H9 (cell line): ENCODE measurements around the gene SH3PXD2B. TPM values are rescaled to one million over a fixed set of nuclear protein-coding genes. Genes with fewer than 3 reads are reported as not detected.
A peak's percentile ranks its signal among the peaks of the same experiment; 100 is the strongest.
"Not testable (repeated sequence)": the region's sequence is repeated elsewhere in the genome, so short reads cannot be mapped to it uniquely, and the experiment has no call there.

Experiments used
- DNase-seq: peaks from one replicate; pipeline ENCODE4 v3.0.0-alpha.2; 2017
- H2AFZ ChIP-seq: one replicate; pipeline ENCODE4 v1.6.1; 2013; ENCODE audit warnings: mild to moderate bottlenecking, low read length, control low read depth, moderate library complexity
- H2AK5ac ChIP-seq: 2 replicates; pipeline ENCODE4 v1.6.1; 2013; ENCODE audit warnings: low read length, control low read depth, mixed read lengths; ENCODE audit not compliant: insufficient read length
- H2BK120ac ChIP-seq: one replicate; pipeline ENCODE4 v1.6.1; 2013; ENCODE audit warnings: low read depth, mild to moderate bottlenecking, low read length, control low read depth, inconsistent platforms; ENCODE audit not compliant: poor library complexity, severe bottlenecking
- H2BK12ac ChIP-seq: 2 replicates; pipeline ENCODE4 v1.6.1; 2013; ENCODE audit warnings: low read length, control low read depth, mixed read lengths, low read depth; ENCODE audit not compliant: insufficient read length
- H2BK15ac ChIP-seq: 2 replicates; pipeline ENCODE4 v1.6.1; 2013; ENCODE audit warnings: low read depth, low read length, control low read depth
- H2BK20ac ChIP-seq: one replicate; pipeline ENCODE4 v1.6.1; 2013; ENCODE audit warnings: low read depth, mild to moderate bottlenecking, low read length, control low read depth, inconsistent platforms; ENCODE audit not compliant: poor library complexity, severe bottlenecking
- H2BK5ac ChIP-seq: 2 replicates; pipeline ENCODE4 v1.6.1; 2013; ENCODE audit warnings: low read length, control low read depth, mixed read lengths; ENCODE audit not compliant: insufficient read length
- H3K14ac ChIP-seq: 2 replicates; pipeline ENCODE4 v1.6.1; 2013; ENCODE audit warnings: low read length, control low read depth; ENCODE audit not compliant: insufficient read depth
- H3K18ac ChIP-seq: 2 replicates; pipeline ENCODE4 v1.6.1; 2013; ENCODE audit warnings: low read depth, mild to moderate bottlenecking, mixed read lengths, low read length, control low read depth; ENCODE audit not compliant: insufficient read length
- H3K23ac ChIP-seq: 2 replicates; pipeline ENCODE4 v1.6.1; 2013; ENCODE audit warnings: low read length, control low read depth, mixed read lengths, low read depth; ENCODE audit not compliant: insufficient read length
- H3K23me2 ChIP-seq: 2 replicates; pipeline ENCODE4 v1.6.1; 2013; ENCODE audit warnings: low read depth, mild to moderate bottlenecking, mixed read lengths, low read length, control low read depth; ENCODE audit not compliant: insufficient read length, poor library complexity, severe bottlenecking
- H3K27ac ChIP-seq: 2 replicates; pipeline ENCODE4 v1.5.1; 2013; ENCODE audit warnings: low read length, control low read depth, mixed read lengths, low read depth; ENCODE audit not compliant: insufficient read length
- H3K27me3 ChIP-seq: 2 replicates; pipeline ENCODE4 v1.6.1; 2013; ENCODE audit warnings: low read length, control low read depth, inconsistent platforms; ENCODE audit not compliant: insufficient read depth
- H3K4ac ChIP-seq: 2 replicates; pipeline ENCODE4 v1.6.1; 2013; ENCODE audit warnings: low read depth, mild to moderate bottlenecking, control low read depth, inconsistent platforms, low read length, moderate library complexity
- H3K4me1 ChIP-seq: 2 replicates; pipeline ENCODE4 v1.6.1; 2013; ENCODE audit warnings: low read length, control low read depth, inconsistent platforms; ENCODE audit not compliant: insufficient read depth
- H3K4me2 ChIP-seq: 2 replicates; pipeline ENCODE4 v1.6.1; 2013; ENCODE audit warnings: low read length, control low read depth, mixed read lengths; ENCODE audit not compliant: insufficient read length, insufficient read depth
- H3K56ac ChIP-seq: 2 replicates; pipeline ENCODE4 v1.6.1; 2013; ENCODE audit warnings: low read depth, mild to moderate bottlenecking, mixed read lengths, low read length, control low read depth; ENCODE audit not compliant: insufficient read length
- H3K79me1 ChIP-seq: 2 replicates; pipeline ENCODE4 v1.6.1; 2013; ENCODE audit warnings: low read depth, mild to moderate bottlenecking, moderate library complexity, low read length, control low read depth, inconsistent platforms; ENCODE audit not compliant: insufficient read depth, poor library complexity, severe bottlenecking
- H3K79me2 ChIP-seq: 2 replicates; pipeline ENCODE4 v1.6.1; 2013; ENCODE audit warnings: low read length, control low read depth, inconsistent platforms; ENCODE audit not compliant: insufficient read depth
- H3K9ac ChIP-seq: 2 replicates; pipeline ENCODE4 v1.6.1; 2013; ENCODE audit warnings: low read length, control low read depth, mixed read lengths; ENCODE audit not compliant: insufficient read length; ENCODE audit errors: extremely low read depth
- H3K9me3 ChIP-seq: one replicate; pipeline ENCODE4 v1.6.1; 2013; ENCODE audit warnings: low read depth, low read length, inconsistent platforms; ENCODE audit not compliant: control insufficient read depth
- H3T11ph ChIP-seq: one replicate; pipeline ENCODE4 v1.6.1; 2013; ENCODE audit warnings: mild to moderate bottlenecking, low read length, control low read depth, inconsistent platforms
- H4K20me1 ChIP-seq: one replicate; pipeline ENCODE4 v1.6.1; 2013; ENCODE audit not compliant: control insufficient read depth, insufficient read length, insufficient read depth
- H4K5ac ChIP-seq: 2 replicates; pipeline ENCODE4 v1.6.1; 2013; ENCODE audit warnings: low read depth, mild to moderate bottlenecking, mixed read lengths, low read length, control low read depth; ENCODE audit not compliant: insufficient read length
- H4K8ac ChIP-seq: replicated peaks from 2 replicates; pipeline ENCODE4 v1.6.1; 2013; ENCODE audit warnings: low read length, control low read depth, mixed read lengths, low read depth; ENCODE audit not compliant: insufficient read length
- H4K91ac ChIP-seq: 2 replicates; pipeline ENCODE4 v1.6.1; 2013; ENCODE audit warnings: low read depth, mild to moderate bottlenecking, moderate library complexity, mixed read lengths, low read length, control low read depth; ENCODE audit not compliant: insufficient read length
- H3K27ac Mint-ChIP-seq, 3 experiments: 2 replicates in 2 of 3; 3 replicates in 1 of 3; pipeline ENCODE4 v1.8.0; 2020 to 2021; ENCODE audit warnings: mixed read lengths in 3 of 3, mild to moderate bottlenecking in 1 of 3, moderate library complexity in 1 of 3
- H3K27me3 Mint-ChIP-seq: 2 replicates; pipeline ENCODE4 v1.8.0; 2021; ENCODE audit warnings: low read depth, mild to moderate bottlenecking, moderate library complexity, mixed read lengths
- H3K36me3 Mint-ChIP-seq, 3 experiments: 2 replicates in 2 of 3; 3 replicates in 1 of 3; pipeline ENCODE4 v1.8.0; 2020 to 2021; ENCODE audit warnings: low read depth in 3 of 3, mixed read lengths in 3 of 3; ENCODE audit not compliant: insufficient read depth in 1 of 3
- H3K4me1 Mint-ChIP-seq, 2 experiments: 2 replicates each; pipeline ENCODE4 v1.8.0; 2020; ENCODE audit warnings: mixed read lengths in 2 of 2
- H3K4me3 Mint-ChIP-seq, 2 experiments: 2 replicates in 1 of 2; 3 replicates in 1 of 2; pipeline ENCODE4 v1.8.0; 2020 to 2021; ENCODE audit warnings: mild to moderate bottlenecking in 2 of 2, mixed read lengths in 2 of 2, moderate library complexity in 1 of 2
- H3K9me3 Mint-ChIP-seq, 2 experiments: 2 replicates in 1 of 2; 3 replicates in 1 of 2; pipeline ENCODE4 v1.8.0; 2020; ENCODE audit warnings: mild to moderate bottlenecking in 2 of 2, mixed read lengths in 2 of 2, moderate library complexity in 1 of 2
- WGBS: extraction: QIAGEN DNeasy Blood & Tissue Kit; methylation state at CpG from one replicate; pipeline ENCODE4 v1.1.7; 2013; ENCODE audit warnings: missing lambda C conversion rate, low lambda C conversion rate, mixed read lengths; ENCODE audit not compliant: insufficient read length; ENCODE audit errors: extremely low coverage; 5-methylcytosine and 5-hydroxymethylcytosine counted together
- total RNA-seq: library from RNA; stranded (reverse); gene quantifications from 2 replicates; pipeline ENCODE4 v1.2.1, GENCODE V29; 2021
- TF ChIP-seq, protein P1 (sequence below): fragments of 200-600 bp; sonication (generic); conservative IDR thresholded peaks from 3 replicates; pipeline ENCODE4 v1.8.0; 2021; ENCODE audit warnings: antibody characterized with exemption, mild to moderate bottlenecking

SH3PXD2B gene
- total RNA-seq, 1 experiment from 2014 or later = 49.0 TPM

DNA sequence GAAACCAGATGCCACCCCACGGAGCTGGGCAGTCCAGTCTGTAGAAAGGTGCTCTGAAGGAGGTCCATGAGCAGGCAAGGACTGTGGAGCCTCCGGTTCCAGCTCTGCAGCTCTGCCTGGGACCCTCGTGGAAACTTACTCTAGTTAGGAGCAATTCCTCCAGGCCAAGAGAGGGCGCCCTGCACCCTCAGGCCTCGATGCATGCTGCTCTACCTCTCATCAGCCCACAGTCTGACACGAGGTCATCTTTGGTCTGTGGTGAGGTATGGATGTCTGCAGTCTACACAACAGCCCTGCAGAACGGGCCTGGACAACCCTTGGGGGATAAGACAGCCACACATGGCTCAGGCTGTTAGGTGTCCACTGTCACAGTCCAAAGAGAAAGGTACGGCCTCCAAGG is 120.1 kb downstream of the SH3PXD2B start:
- Histone ChIP-seq H3K4me2 (no peak overlapping the region), H4K8ac (no peak overlapping the region), H3K79me1 (no peaks in the 10 kb centered on the region), H2AK5ac (no peak overlapping the region), H3K27ac (no peak overlapping the region), H3K9ac (no peak overlapping the region), H3K79me2 (no peaks in the 10 kb centered on the region), H2BK15ac (no peak overlapping the region), H4K20me1 (no peaks in the 10 kb centered on the region), H3K23ac (no peak overlapping the region), H3K23me2 (no peaks in the 10 kb centered on the region), H3K27me3 (no peaks in the 10 kb centered on the region), H2BK120ac (no peak overlapping the region), H4K91ac (no peak overlapping the region), H2BK20ac (no peak overlapping the region), H4K5ac (no peak overlapping the region), H2BK12ac (no peak overlapping the region), H3K56ac (no peak overlapping the region), H3K18ac (no peak overlapping the region), H3T11ph (no peak overlapping the region), H3K4me1 (no peaks in the 10 kb centered on the region), H3K9me3 (no peaks in the 10 kb centered on the region), H2BK5ac (no peak overlapping the region), H2AFZ (no peak overlapping the region), H3K14ac (no peak overlapping the region), H3K4ac (no peak overlapping the region)
- Mint-ChIP-seq H3K27ac (no peak overlapping the region), H3K4me3 (no peak overlapping the region), H3K27me3 (no peaks in the 10 kb centered on the region), H3K4me1 (no peaks in the 10 kb centered on the region; a peak in 1 of 4 replicates), H3K36me3 (peaks cover 0 to 23% (median 7%) of the 10 kb centered on the region in 3 experiments; a peak in 6 of 7 replicates), H3K9me3 (no peaks in the 10 kb centered on the region)
- no CpG with 5 or more reads among the region's 8 CpGs for WGBS
- peak; percentile 51 for DNase-seq
- TF ChIP-seq, protein P1, sequence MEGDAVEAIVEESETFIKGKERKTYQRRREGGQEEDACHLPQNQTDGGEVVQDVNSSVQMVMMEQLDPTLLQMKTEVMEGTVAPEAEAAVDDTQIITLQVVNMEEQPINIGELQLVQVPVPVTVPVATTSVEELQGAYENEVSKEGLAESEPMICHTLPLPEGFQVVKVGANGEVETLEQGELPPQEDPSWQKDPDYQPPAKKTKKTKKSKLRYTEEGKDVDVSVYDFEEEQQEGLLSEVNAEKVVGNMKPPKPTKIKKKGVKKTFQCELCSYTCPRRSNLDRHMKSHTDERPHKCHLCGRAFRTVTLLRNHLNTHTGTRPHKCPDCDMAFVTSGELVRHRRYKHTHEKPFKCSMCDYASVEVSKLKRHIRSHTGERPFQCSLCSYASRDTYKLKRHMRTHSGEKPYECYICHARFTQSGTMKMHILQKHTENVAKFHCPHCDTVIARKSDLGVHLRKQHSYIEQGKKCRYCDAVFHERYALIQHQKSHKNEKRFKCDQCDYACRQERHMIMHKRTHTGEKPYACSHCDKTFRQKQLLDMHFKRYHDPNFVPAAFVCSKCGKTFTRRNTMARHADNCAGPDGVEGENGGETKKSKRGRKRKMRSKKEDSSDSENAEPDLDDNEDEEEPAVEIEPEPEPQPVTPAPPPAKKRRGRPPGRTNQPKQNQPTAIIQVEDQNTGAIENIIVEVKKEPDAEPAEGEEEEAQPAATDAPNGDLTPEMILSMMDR = peak; percentile 64

DNA sequence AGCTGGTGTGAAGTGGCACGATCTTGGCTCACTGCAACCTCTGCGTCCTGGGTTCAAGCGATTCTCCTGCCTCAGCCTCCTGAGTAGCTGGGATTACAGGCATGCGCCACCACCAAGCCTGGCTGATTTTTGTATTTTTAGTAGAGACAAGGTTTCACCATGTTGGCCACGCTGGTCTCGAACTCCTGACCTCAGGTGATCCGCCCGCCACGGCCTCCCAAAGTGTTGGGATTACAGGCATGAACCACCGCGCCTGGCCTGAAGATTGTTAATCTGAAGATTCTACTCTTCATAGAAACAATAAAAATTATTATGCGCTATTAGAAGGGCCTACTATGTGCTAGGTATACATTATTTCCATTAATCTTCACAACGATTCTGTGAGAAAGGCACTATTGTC is 127.4 kb downstream of the SH3PXD2B start:
- not testable (repeated sequence) for H4K91ac ChIP-seq, H3K9me3 ChIP-seq, H3K4me2 ChIP-seq, H3K36me3 Mint-ChIP-seq, DNase-seq, H4K8ac ChIP-seq, H3K27ac ChIP-seq, H3K9me3 Mint-ChIP-seq, H2AK5ac ChIP-seq, H2BK5ac ChIP-seq, H3K4me1 ChIP-seq, H3K56ac ChIP-seq, H3K9ac ChIP-seq, H2BK15ac ChIP-seq, H3K79me2 ChIP-seq, H3K27me3 ChIP-seq, H3K14ac ChIP-seq, H3K79me1 ChIP-seq, H3K27me3 Mint-ChIP-seq, H4K20me1 ChIP-seq, H3K23me2 ChIP-seq, H2BK120ac ChIP-seq, H3T11ph ChIP-seq, H3K4ac ChIP-seq, H2BK20ac ChIP-seq, H3K4me1 Mint-ChIP-seq, H4K5ac ChIP-seq, H2AFZ ChIP-seq, H2BK12ac ChIP-seq, H3K4me3 Mint-ChIP-seq, H3K18ac ChIP-seq, H3K27ac Mint-ChIP-seq, H3K23ac ChIP-seq
- WGBS = no CpG with 5 or more reads among the region's 13 CpGs
